IPS-20b (cell line): ENCODE results near the gene KRTAP5-3.
"Not testable (repeated sequence)": the region's sequence is repeated elsewhere in the genome, so short reads cannot be mapped to it uniquely, and the experiment has no call there.

Experiments used
- H3K27ac ChIP-seq: one replicate; pipeline ENCODE4 v1.5.1; 2013; ENCODE audit warnings: low read length
- H3K27me3 ChIP-seq: 2 replicates; pipeline ENCODE4 v1.6.1; 2013; ENCODE audit warnings: mild to moderate bottlenecking, low read length, inconsistent platforms; ENCODE audit not compliant: insufficient read depth
- H3K36me3 ChIP-seq: 2 replicates; pipeline ENCODE4 v1.6.1; 2013; ENCODE audit warnings: low read depth, mild to moderate bottlenecking, inconsistent platforms, low read length, moderate library complexity; ENCODE audit not compliant: insufficient read depth
- H3K4me1 ChIP-seq: 2 replicates; pipeline ENCODE4 v1.6.1; 2013; ENCODE audit warnings: mild to moderate bottlenecking, control low read depth, inconsistent platforms, low read length, moderate library complexity; ENCODE audit not compliant: insufficient read depth
- H3K4me3 ChIP-seq: 2 replicates; pipeline ENCODE4 v1.5.1; 2013; ENCODE audit warnings: mild to moderate bottlenecking, low read length, inconsistent platforms
- H3K9ac ChIP-seq: 2 replicates; pipeline ENCODE4 v1.6.1; 2013; ENCODE audit warnings: low read depth, mild to moderate bottlenecking, inconsistent platforms, low read length, moderate library complexity
- H3K9me3 ChIP-seq: 2 replicates; pipeline ENCODE4 v1.6.1; 2013; ENCODE audit warnings: mild to moderate bottlenecking, low read depth, low read length, inconsistent platforms; ENCODE audit not compliant: insufficient read depth

The KRTAP5-3 gene

GRCh38 chr11:1650918-1651262, 42.6 kb upstream of the KRTAP5-3 start:
- H3K36me3 ChIP-seq = no peaks in the 10 kb centered on the region
- no peaks in the 10 kb centered on the region for H3K4me1 ChIP-seq
- no peak overlapping the region for H3K9ac ChIP-seq
- H3K4me3 ChIP-seq = no peak overlapping the region
- H3K27ac ChIP-seq = no peak overlapping the region
- H3K9me3 ChIP-seq = no peaks in the 10 kb centered on the region
- H3K27me3 ChIP-seq = peaks cover 13% of the 10 kb centered on the region; the same call in 1 of the 2 replicates

GRCh38 chr11:1650034-1650917, 42.0 kb upstream of the KRTAP5-3 start:
- H3K4me1 ChIP-seq = no peaks in the 10 kb centered on the region
- H3K27me3 ChIP-seq = peaks cover 13% of the 10 kb centered on the region
- H3K4me3 ChIP-seq = no peak overlapping the region
- no peaks in the 10 kb centered on the region for H3K9me3 ChIP-seq
- H3K36me3 ChIP-seq = no peaks in the 10 kb centered on the region
- no peak overlapping the region for H3K9ac ChIP-seq
- no peak overlapping the region for H3K27ac ChIP-seq

- Histone ChIP-seq H3K4me1 (no peaks in the 10 kb centered on the region), H3K27ac (no peak overlapping the region), H3K36me3 (no peaks in the 10 kb centered on the region), H3K27me3 (peaks cover 10% of the 10 kb centered on the region), H3K9me3 (no peaks in the 10 kb centered on the region), H3K4me3 (no peak overlapping the region), H3K9ac (no peak overlapping the region)
These were observed 40.6 kb upstream of the KRTAP5-3 start for GRCh38 chr11:1648653-1649420.

- H3K4me1 ChIP-seq = no peaks in the 10 kb centered on the region
- H3K9ac ChIP-seq = no peak overlapping the region
- H3K4me3 ChIP-seq = no peak overlapping the region
- peaks cover 3% of the 10 kb centered on the region for H3K27me3 ChIP-seq
- no peak overlapping the region for H3K27ac ChIP-seq
- H3K9me3 ChIP-seq = no peaks in the 10 kb centered on the region
- H3K36me3 ChIP-seq = no peaks in the 10 kb centered on the region
These were observed 39.8 kb upstream of the KRTAP5-3 start for GRCh38 chr11:1647901-1648652.

- H3K9me3 ChIP-seq, H3K4me3 ChIP-seq, H3K36me3 ChIP-seq, H3K27ac ChIP-seq, H3K27me3 ChIP-seq, H3K9ac ChIP-seq, H3K4me1 ChIP-seq: not testable (repeated sequence)
These were observed 38.3 kb upstream of the KRTAP5-3 start for GRCh38 chr11:1646540-1646939.

GRCh38 chr11:1645357-1645821, 37.1 kb upstream of the KRTAP5-3 start:
- H3K27me3 ChIP-seq = no peaks in the 10 kb centered on the region; the same call in 1 of the 2 replicates

GRCh38 chr11:1644601-1645356, 36.5 kb upstream of the KRTAP5-3 start:
- no peaks in the 10 kb centered on the region for H3K36me3 ChIP-seq
- H3K9ac ChIP-seq = no peak overlapping the region
- no peaks in the 10 kb centered on the region; the same call in 1 of the 2 replicates for H3K27me3 ChIP-seq
- no peak overlapping the region for H3K27ac ChIP-seq
- H3K4me1 ChIP-seq = no peaks in the 10 kb centered on the region
- H3K4me3 ChIP-seq = no peak overlapping the region
- H3K9me3 ChIP-seq = no peaks in the 10 kb centered on the region

More at GRCh38 chr11:1645357-1645821, 37.1 kb upstream of the KRTAP5-3 start:
- Histone ChIP-seq H3K27ac (no peak overlapping the region), H3K4me1 (no peaks in the 10 kb centered on the region), H3K4me3 (no peak overlapping the region), H3K9me3 (no peaks in the 10 kb centered on the region), H3K36me3 (no peaks in the 10 kb centered on the region), H3K9ac (no peak overlapping the region)

GRCh38 chr11:1643146-1643690, 35.0 kb upstream of the KRTAP5-3 start:
- Histone ChIP-seq H3K4me3 (no peak overlapping the region), H3K4me1 (no peaks in the 10 kb centered on the region), H3K9ac (no peak overlapping the region), H3K36me3 (no peaks in the 10 kb centered on the region), H3K27ac (no peak overlapping the region), H3K9me3 (no peaks in the 10 kb centered on the region), H3K27me3 (no peaks in the 10 kb centered on the region; the same call in 1 of the 2 replicates)

- Histone ChIP-seq H3K27me3 (no peaks in the 10 kb centered on the region; the same call in 1 of the 2 replicates), H3K9me3 (no peaks in the 10 kb centered on the region), H3K4me3 (no peak overlapping the region), H3K36me3 (no peaks in the 10 kb centered on the region), H3K4me1 (no peaks in the 10 kb centered on the region), H3K9ac (no peak overlapping the region), H3K27ac (no peak overlapping the region)
These were observed 34.3 kb upstream of the KRTAP5-3 start for GRCh38 chr11:1642288-1643145.

GRCh38 chr11:1641096-1641495, 32.8 kb upstream of the KRTAP5-3 start:
- Histone ChIP-seq H3K9me3 (no peaks in the 10 kb centered on the region), H3K9ac (no peak overlapping the region), H3K4me3 (no peak overlapping the region), H3K36me3 (no peaks in the 10 kb centered on the region), H3K4me1 (no peaks in the 10 kb centered on the region), H3K27me3 (no peaks in the 10 kb centered on the region; the same call in 1 of the 2 replicates), H3K27ac (no peak overlapping the region)
